Stimulated activated CD4-positive, alpha-beta T cell treated with anti-CD3 and anti-CD28 coated beads, Interleukin-12 subunit alpha, Interleukin-12 subunit beta, amount 100 ng/mL, for 24 hours (primary cell): Measurements from ENCODE around the gene LY6G5C.

ENCODE experiments used
- DNase-seq, 2 experiments: peaks; one replicate each; pipeline ENCODE4 v3.0.0-alpha.2; 2020; ENCODE audit warnings: low read depth in 2 of 2

LY6G5C gene

DNA sequence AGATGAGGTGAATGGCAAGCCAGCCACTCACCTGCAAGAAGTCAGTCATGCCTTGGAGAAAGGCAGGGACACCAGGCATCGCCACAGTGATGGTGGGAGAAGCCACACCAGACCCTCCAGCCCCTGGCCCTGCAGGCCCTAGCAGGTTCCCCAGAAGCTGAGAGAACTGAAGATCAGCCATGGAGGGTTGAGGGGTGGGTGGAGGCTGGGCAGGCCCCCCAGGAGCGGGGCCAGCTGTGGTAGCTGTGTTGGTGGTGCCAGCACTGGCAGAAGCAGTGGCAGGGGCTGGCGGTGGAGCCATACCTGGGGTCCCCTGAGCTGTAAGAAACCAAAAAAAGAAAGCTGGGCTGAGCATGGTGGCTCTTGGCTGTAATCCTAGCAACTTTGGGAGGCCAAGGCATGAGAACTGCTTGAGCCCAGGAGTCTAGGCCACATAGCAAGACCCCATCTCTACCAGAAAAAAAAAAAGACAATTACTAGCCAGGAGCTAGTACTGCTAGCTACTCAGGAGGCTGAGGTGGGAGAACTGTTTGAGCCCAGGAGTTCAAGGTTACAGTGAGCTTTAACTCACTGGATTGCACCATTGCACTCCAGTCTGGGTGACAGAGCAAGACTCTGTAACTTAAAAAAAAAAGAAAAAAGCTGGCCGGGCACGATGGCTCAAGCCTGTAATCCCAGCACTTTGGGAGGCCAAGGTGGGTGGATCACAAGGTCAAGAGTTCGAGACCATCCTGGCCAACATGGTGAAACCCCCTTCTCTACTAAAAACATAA, 37.9 kb downstream of the LY6G5C start:
- DNase-seq: no peak

DNA sequence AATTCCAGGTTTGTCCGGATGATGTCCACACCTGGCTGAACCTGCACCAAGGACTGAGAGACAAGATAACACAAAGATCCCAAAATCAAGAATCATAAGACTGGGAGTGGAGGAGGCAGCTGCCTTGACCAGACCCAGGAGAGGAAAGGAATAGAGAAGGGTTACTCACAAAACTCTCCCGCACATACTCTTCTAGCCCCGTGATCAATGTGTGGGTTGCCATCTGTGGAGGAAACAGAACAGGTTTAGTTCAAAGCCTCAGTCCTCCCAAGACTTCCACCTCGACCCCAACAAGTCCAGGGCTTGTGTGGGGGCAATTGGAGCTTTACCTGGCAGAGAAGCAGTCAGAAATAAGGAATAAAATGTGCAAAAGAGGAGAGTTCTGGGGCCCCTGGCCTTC, 39.5 kb downstream of the LY6G5C start:
- no peak for DNase-seq

DNA sequence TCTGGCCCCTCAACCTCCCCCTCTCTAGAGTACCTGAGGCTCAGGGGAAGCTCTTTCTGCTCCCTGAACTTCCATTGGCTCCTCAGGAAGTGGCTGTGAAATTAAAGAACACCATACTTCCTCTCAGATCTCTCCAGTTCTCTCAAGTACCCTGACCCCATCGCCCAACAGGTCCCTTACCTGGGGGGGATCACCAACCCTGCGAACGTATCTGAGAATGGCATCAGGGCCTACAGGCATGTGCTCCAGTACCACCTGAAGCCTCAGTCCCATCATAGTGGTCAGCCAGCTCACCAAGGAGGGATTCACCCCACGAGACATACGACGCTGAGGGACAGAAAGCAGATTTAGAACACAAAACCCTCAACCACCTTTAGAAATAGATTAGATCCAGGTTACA, 40.3 kb downstream of the LY6G5C start:
- DNase-seq: no peak

DNA sequence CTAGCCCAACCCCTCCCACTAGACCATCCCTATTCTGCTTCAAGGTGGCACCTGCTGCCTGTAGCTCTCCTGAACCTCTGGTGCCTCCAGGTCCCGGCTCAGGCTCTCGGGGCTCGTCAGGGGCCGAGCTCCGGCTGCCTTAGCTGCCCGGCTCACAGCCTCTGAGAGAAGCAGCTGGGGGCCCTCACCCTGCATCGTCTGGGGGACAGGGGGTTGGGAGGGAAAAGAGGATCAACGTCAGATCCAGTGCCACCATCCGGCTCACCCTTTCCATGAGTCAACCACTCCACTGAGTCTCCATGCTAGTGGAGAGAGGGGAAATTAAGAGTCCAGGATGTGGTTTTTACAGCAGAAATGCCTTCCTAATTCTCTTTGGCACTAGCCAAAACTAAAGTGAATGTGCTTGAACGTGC, 41.4 kb downstream of the LY6G5C start:
- no peak for DNase-seq

DNA sequence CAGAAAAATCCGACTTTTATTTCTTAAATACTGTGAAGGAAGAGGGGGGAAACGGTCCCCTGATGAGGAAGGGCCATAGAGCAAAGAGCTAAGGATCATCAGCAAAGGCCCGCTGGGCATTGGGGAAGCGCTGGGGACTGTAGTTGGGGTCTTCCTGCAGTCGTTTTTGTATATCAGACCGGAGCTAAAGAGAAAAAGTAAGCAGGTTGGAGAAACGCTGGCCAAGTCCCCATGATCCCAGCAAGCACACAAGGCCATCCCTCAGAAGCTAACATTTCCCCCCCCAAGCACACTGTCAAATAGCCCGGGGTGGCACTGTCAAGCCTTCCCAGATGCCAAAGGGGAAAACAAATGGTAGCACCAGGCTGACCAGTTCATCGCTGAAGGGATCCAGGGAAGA, 41.8 kb downstream of the LY6G5C start:
- DNase-seq: no peak

DNA sequence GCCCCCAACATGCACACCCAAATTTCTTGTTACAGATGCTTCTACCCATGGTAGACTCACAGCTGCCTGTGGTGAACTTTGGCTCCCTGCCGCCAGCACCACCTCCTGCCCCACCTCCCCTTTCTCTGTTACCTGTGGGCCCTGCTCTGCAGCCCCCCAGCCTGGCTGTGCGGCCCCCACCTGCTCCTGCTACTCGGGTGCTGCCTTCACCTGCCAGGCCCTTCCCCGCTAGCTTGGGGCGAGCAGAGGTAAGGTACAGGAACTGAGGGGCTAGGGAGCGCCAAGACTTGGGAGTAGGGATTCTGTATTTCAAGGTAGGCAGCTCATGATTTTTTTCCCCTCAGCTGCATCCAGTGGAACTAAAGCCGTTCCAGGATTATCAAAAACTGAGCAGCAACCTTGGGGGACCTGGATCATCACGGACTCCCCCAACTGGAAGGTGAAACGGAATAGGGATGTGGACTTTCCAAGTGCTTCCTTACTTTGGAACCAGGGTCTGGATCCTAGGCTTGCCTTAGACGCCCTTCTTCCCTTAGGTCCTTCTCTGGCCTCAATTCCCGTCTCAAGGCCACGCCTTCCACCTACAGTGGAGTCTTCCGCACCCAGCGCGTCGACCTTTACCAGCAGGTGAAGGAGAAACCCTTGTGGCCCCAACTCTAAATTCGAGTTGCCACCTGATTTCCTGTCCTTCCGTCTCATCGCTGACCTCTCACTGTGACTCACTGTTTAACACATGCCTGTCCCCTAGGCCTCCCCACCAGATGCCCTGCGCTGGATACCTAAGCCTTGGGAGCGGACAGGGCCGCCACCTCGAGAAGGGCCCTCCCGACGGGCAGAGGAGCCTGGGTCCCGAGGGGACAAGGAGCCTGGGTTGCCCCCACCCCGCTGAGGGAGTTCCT, 43.9 kb downstream of the LY6G5C start:
- no peak for DNase-seq

DNA sequence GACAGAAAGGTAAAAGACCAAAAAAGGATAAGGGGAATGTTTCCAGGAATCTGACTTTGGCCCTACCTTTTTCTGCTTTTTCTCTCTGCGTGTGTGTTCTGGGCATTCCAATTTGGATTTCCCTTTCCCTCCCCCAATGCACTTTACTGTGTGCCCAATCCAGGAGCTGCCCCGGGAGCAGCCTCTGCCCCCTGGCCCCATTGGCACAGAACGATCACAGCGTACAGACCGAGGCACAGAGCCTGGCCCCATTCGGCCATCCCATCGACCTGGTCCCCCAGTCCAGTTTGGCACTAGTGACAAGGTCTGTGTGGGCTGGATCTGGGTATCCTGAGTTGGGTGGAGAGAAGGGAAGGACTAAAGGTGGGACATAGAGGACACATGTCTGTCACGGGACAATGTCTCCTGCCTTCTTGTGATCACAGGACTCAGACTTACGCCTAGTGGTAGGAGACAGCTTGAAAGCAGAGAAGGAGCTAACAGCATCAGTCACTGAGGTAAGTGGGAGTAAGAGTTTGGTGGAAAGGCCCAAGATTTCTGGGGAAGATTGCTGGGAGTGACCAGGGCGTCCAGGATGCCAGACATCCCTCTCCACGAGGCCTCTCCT, 45.8 kb downstream of the LY6G5C start:
- no peak for DNase-seq

DNA sequence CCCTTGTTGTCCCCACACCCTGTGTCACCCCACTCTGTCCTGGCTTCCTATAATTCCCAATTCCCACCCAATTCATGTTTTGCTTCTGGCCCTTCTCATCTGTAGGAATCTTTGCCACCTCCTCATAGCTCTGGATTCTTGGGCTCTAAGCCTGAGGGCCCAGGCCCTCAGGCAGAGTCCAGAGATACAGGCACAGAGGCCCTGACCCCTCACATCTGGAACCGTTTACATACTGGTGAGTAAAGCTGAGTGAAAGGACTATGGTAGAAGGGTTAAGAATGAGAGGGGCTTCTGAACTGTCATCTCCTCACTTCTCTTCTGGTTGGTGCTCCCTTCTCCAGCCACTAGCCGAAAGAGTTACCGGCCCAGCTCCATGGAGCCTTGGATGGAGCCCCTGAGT, 46.7 kb downstream of the LY6G5C start:
- DNase-seq: no peak

DNA sequence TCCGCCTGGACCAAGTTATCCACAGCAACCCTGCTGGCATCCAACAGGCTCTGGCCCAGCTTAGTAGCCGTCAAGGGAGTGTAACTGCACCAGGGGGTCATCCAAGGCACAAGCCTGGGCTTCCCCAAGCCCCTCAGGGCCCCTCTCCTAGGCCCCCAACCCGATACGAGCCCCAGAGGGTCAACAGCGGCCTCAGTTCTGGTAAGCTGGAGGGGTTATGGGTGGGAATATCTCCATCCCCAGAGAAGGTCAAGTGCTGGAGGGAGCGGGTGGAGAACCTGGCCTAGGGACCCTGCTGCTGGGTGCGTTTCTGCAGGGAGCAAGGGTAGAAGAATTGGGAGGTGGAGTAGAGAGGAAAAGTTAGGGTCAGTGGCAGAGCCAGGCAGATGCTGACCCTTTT, 47.4 kb downstream of the LY6G5C start:
- no peak for DNase-seq

DNA sequence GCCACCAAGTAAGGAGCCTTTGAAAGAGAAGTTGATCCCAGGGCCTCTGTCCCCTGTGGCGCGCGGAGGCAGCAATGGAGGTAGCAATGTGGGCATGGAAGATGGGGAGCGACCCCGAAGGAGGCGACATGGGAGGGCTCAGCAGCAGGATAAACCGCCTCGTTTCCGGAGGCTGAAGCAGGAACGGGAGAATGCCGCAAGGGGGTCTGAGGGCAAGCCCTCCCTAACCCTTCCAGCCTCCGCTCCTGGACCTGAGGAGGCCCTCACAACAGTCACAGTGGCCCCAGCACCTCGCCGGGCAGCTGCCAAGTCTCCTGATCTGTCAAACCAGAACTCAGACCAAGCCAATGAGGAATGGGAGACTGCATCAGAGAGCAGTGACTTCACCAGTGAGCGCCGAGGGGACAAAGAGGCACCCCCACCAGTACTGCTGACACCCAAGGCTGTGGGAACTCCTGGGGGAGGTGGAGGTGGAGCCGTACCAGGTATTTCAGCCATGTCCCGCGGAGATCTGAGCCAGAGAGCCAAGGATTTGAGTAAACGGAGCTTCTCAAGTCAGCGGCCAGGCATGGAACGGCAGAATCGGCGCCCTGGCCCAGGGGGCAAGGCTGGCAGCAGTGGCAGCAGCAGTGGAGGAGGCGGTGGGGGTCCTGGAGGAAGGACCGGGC, 48.5 kb downstream of the LY6G5C start:
- no peak for DNase-seq

DNA sequence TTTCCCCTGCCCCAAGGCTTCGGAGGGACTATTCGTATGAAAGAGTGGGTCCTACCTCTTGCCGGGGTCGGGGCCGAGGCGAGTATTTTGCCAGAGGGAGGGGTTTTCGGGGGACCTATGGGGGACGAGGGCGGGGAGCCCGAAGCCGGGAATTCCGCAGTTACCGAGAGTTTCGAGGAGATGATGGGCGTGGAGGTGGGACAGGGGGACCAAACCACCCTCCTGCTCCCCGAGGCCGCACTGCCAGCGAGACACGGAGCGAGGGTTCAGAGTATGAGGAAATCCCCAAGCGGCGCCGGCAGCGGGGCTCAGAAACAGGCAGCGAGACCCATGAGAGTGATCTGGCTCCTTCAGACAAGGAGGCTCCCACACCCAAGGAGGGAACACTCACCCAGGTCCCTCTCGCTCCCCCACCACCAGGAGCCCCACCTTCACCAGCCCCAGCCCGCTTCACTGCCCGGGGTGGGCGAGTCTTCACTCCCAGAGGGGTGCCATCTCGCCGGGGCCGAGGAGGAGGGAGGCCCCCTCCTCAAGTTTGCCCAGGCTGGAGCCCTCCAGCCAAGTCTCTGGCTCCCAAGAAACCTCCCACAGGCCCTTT, 49.1 kb downstream of the LY6G5C start:
- DNase-seq: no peak

DNA sequence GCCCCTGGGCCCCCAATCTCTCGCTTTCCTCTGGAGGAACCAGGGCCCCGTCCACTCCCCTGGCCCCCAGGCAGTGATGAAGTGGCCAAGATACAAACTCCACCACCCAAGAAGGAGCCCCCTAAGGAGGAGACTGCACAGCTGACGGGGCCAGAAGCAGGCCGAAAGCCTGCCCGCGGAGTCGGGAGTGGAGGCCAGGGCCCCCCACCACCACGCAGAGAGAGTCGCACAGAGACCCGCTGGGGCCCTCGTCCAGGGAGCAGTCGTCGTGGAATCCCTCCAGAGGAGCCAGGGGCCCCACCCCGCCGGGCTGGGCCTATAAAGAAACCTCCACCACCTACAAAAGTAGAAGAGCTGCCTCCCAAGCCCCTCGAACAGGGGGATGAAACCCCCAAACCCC, 49.7 kb downstream of the LY6G5C start:
- no peak for DNase-seq

DNA sequence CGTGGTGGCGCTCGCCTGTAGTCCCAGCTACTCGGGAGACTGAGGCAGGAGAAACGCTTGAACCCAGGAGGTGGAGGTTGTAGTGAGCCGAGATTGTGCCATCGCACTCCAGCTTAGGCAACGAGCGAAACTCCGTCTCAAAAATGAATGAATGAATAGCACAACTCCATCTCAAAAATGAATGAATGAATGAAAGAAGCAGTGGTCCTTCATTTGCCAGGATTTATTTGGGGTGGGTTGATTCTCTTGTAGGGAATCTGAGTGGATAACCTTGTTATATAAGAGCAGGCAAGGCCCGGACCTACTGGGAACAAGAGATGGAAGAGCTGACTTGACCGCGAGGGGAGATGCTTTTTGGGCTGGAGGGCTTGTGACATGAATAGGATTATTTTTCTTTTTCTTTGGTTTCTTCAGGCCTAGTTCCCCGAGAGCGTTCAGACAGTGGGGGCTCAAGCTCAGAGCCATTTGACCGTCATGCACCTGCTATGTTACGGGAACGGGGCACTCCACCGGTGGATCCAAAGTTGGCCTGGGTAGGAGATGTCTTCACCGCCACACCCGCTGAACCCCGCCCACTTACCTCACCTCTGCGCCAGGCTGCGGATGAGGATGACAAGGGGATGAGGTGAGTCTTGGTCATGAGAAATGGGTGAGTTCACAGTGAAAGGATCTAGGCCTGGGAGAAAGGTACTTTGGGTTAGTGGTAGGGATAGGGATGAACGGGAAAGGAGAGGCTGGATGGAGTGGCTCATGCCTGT, 50.5 kb downstream of the LY6G5C start:
- no peak for DNase-seq

DNA sequence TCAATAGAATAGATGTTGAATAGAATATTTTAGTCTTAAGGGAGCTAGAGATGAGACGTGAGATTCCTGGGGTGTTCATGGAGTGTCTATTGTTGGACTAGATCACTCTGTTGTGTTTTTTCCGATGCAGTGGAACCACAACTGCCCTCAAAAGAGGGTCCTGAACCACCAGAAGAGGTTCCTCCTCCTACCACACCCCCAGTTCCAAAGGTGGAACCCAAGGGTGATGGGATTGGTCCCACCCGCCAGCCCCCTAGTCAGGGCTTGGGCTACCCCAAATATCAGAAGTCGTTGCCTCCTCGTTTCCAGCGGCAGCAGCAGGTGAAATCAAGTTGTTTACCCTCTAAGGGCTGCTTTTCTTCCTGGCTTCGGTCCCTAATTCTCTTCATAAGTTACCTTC, 51.9 kb downstream of the LY6G5C start:
- no peak for DNase-seq

DNA sequence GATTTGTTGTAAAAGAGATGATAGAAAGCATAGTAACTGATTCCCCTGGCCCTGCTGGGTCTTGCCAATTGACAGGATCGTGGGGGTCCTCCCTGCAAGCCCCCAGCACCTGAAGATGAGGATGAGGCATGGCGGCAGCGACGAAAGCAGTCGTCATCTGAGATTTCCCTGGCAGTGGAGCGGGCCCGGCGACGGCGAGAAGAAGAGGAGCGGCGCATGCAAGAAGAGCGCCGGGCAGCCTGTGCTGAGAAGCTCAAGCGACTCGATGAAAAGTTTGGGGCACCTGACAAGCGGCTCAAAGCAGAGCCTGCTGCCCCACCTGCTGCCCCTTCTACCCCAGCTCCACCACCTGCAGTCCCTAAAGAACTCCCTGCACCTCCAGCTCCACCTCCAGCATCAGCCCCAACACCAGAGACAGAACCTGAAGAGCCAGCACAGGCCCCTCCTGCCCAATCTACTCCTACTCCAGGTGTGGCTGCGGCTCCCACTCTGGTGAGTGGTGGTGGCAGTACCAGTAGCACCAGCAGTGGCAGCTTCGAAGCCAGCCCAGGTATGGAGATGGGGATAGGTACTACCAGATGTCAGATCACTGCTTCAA, 53.1 kb downstream of the LY6G5C start:
- no peak for DNase-seq

DNA sequence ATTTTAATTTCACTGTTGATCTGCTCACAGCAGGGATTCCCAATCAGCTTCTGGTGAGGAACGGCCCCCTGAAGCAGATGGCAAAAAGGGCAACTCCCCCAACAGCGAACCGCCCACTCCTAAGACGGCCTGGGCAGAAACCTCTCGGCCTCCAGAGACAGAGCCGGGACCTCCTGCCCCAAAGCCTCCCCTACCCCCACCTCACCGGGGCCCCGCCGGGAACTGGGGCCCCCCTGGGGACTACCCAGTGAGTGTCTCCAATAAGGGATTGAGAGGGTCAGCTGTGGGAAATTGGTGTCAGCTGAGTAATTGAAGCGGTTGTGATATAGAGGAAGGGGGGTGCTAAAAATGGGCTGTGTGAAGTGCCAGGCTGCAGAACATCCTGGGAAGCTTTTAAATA, 53.9 kb downstream of the LY6G5C start:
- no peak for DNase-seq
